Activated CD8-positive, alpha-beta T cell treated with anti-CD3 and anti-CD28 coated beads for 36 hours (primary cell): Measurements from ENCODE around the gene PPFIA2. TPM values are rescaled to one million over a fixed set of nuclear protein-coding genes. Genes with fewer than 3 reads are reported as not detected.
"Not testable (repeated sequence)": the region's sequence is repeated elsewhere in the genome, so short reads cannot be mapped to it uniquely, and the experiment has no call there.

Experiments used
- ATAC-seq: fragments of 200-7000 bp; cut with Tn5 transposase; one replicate; pipeline ENCODE4 v1.10.0; 2021; ENCODE audit warnings: mild to moderate bottlenecking, moderate library complexity
- CTCF ChIA-PET: fragments of 350-600 bp; sonication (Branson Sonifier 250); formaldehyde crosslinking; loops from one replicate; lab custom pipeline; 2021; ENCODE audit warnings: antibody characterized with exemption; lab: Charles Lee
- POLR2A ChIA-PET: fragments of 350-600 bp; sonication (Branson Sonifier 250); formaldehyde crosslinking; loops from one replicate; lab custom pipeline; 2021; ENCODE audit warnings: antibody characterized with exemption; lab: Charles Lee
- DNase-seq: peaks from one replicate; pipeline ENCODE4 v3.0.0-alpha.2; 2020
- H3K27ac Mint-ChIP-seq: one replicate; pipeline ENCODE4 v1.8.0; 2021; ENCODE audit warnings: mild to moderate bottlenecking, mixed read lengths
- H3K27me3 Mint-ChIP-seq: one replicate; pipeline ENCODE4 v1.8.0; 2021; ENCODE audit warnings: mixed read lengths
- H3K36me3 Mint-ChIP-seq: one replicate; pipeline ENCODE4 v1.8.0; 2021; ENCODE audit warnings: low read depth, mixed read lengths
- H3K4me1 Mint-ChIP-seq: one replicate; pipeline ENCODE4 v1.8.0; 2021; ENCODE audit warnings: low read depth, mixed read lengths
- H3K4me3 Mint-ChIP-seq: one replicate; pipeline ENCODE4 v1.8.0; 2021; ENCODE audit warnings: mild to moderate bottlenecking, moderate library complexity, mixed read lengths
- H3K9me3 Mint-ChIP-seq: one replicate; pipeline ENCODE4 v1.8.0; 2021; ENCODE audit warnings: mixed read lengths
- intact Hi-C: fragments of 100-400 bp; cut with micrococcal nuclease; formaldehyde crosslinking; loops from one replicate; pipeline ENCODE4 v1.10.0; 2022
- total RNA-seq, 2 experiments: library from RNA; stranded (reverse); gene quantifications; one replicate each; pipeline ENCODE4 v1.2.3, GENCODE V29; 2021
- TF ChIP-seq, protein P1 (sequence below): fragments of 200-600 bp; IDR thresholded peaks from one replicate; pipeline ENCODE4 v1.8.0; 2022; ENCODE audit warnings: antibody characterized with exemption, mild to moderate bottlenecking

The PPFIA2 gene
- total RNA-seq, 2 experiments from 2014 or later, result not detected

- Mint-ChIP-seq H3K27ac (no peak overlapping the region), H3K4me3 (no peak overlapping the region), H3K27me3 (no peaks in the 10 kb centered on the region), H3K9me3 (no peaks in the 10 kb centered on the region), H3K4me1 (no peaks in the 10 kb centered on the region), H3K36me3 (no peaks in the 10 kb centered on the region)
- ChIA-PET POLR2A (no interaction called here), CTCF (no interaction called here)
- intact Hi-C loops, result no loop called here
- ATAC-seq (no peak), DNase-seq (no peak)
- TF ChIP-seq, protein P1, sequence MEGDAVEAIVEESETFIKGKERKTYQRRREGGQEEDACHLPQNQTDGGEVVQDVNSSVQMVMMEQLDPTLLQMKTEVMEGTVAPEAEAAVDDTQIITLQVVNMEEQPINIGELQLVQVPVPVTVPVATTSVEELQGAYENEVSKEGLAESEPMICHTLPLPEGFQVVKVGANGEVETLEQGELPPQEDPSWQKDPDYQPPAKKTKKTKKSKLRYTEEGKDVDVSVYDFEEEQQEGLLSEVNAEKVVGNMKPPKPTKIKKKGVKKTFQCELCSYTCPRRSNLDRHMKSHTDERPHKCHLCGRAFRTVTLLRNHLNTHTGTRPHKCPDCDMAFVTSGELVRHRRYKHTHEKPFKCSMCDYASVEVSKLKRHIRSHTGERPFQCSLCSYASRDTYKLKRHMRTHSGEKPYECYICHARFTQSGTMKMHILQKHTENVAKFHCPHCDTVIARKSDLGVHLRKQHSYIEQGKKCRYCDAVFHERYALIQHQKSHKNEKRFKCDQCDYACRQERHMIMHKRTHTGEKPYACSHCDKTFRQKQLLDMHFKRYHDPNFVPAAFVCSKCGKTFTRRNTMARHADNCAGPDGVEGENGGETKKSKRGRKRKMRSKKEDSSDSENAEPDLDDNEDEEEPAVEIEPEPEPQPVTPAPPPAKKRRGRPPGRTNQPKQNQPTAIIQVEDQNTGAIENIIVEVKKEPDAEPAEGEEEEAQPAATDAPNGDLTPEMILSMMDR, result no peak
These were observed 536.1 kb downstream of the PPFIA2 start for GRCh38 chr12:81222846-81223592.

DNA sequence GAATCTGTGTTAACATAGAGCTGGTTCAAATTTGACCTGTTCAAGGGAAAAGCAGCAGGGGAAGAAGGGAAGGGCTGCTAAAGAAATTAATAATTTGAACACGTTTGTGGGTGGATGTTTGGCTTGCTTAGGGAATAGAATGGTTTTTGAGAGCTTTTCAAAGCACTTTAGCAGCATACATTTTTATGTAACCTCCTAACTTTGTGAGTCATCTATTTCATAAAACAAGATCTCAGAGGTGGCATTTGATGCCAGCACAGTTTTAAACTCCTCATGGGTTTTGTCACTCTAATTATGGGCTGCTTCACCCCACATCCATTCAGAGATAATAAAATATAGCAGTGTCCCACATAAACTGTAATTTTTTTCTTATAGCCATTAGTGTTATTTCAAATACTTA, 537.5 kb downstream of the PPFIA2 start:
- ATAC-seq, result no peak
- H3K4me1 Mint-ChIP-seq, result no peaks in the 10 kb centered on the region
- ChIA-PET CTCF (no interaction called here), POLR2A (no interaction called here)
- H3K27me3 Mint-ChIP-seq, result no peaks in the 10 kb centered on the region
- no peaks in the 10 kb centered on the region for H3K36me3 Mint-ChIP-seq
- H3K4me3 Mint-ChIP-seq, result no peak overlapping the region
- H3K27ac Mint-ChIP-seq, result no peak overlapping the region
- TF ChIP-seq, protein P1, result no peak
- H3K9me3 Mint-ChIP-seq, result no peaks in the 10 kb centered on the region
- intact Hi-C loops, result no loop called here
- no peak for DNase-seq

DNA sequence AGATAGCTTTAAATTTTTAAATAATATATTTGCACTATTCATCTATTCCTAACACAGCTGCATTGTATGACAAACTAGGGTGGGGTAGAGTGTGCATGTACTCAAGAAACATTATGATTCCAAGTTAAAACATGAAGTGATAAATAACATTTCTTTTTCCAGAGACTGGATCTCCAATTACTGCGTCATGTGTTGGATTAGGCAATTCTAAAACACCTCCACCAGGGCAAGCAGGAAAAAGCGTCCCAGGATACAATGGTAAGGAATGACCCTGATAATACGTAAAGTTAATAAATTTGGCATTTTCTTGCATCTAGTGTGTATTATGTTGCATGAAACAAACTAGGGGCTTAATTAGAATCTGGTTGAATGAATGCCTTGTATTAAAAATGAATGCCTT, 542.4 kb downstream of the PPFIA2 start:
- H3K36me3 Mint-ChIP-seq, result no peaks in the 10 kb centered on the region
- H3K4me3 Mint-ChIP-seq, result no peak overlapping the region
- ChIA-PET POLR2A (no interaction called here), CTCF (no interaction called here)
- no peaks in the 10 kb centered on the region for H3K27me3 Mint-ChIP-seq
- H3K27ac Mint-ChIP-seq, result no peak overlapping the region
- no peaks in the 10 kb centered on the region for H3K4me1 Mint-ChIP-seq
- intact Hi-C loops, result no loop called here
- no peak for DNase-seq
- H3K9me3 Mint-ChIP-seq, result peaks cover 2% of the 10 kb centered on the region
- no peak for ATAC-seq
- TF ChIP-seq, protein P1, result no peak

GRCh38 chr12:81212996-81213696, 546.0 kb downstream of the PPFIA2 start:
- H3K9me3 Mint-ChIP-seq, result peaks cover 2% of the 10 kb centered on the region
- ChIA-PET CTCF (no interaction called here), POLR2A (interaction anchor here (0.5 kb wide), 1 partner anchor 315 kb away, joined by 3 read pairs; no protein-coding TSS in a partner anchor)
- no peaks in the 10 kb centered on the region for H3K36me3 Mint-ChIP-seq
- intact Hi-C loops, result no loop called here
- no peaks in the 10 kb centered on the region for H3K4me1 Mint-ChIP-seq
- ATAC-seq (no peak), DNase-seq (no peak)
- no peak overlapping the region for H3K4me3 Mint-ChIP-seq
- TF ChIP-seq, protein P1, result no peak
- no peak overlapping the region for H3K27ac Mint-ChIP-seq
- no peaks in the 10 kb centered on the region for H3K27me3 Mint-ChIP-seq

DNA sequence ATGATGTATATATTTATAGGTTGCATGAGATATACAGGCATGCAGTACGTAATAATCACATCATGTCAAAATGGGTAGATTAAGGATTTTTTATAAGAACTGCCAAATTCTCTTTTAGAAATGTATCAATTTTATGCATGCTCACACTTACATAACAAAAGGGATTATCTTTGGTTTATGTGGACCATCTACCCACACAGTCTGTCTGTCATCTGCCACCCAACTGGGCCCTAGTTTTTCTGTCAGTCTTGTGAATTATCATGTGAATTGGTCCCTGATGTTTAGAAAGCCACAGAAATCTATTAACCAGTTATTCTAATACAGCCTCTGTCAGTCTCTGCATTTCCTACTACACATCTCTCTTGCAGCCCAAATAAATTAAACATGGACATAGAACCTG, 547.8 kb downstream of the PPFIA2 start:
- Mint-ChIP-seq H3K4me3 (no peak overlapping the region), H3K36me3 (no peaks in the 10 kb centered on the region), H3K27ac (no peak overlapping the region), H3K4me1 (no peaks in the 10 kb centered on the region), H3K9me3 (peaks cover 2% of the 10 kb centered on the region), H3K27me3 (no peaks in the 10 kb centered on the region)
- TF ChIP-seq, protein P1, result no peak
- DNase-seq, result no peak
- no peak for ATAC-seq
- intact Hi-C loops, result no loop called here
- CTCF ChIA-PET, result no interaction called here
- POLR2A ChIA-PET, result no interaction called here

GRCh38 chr12:81209772-81210225, 549.4 kb downstream of the PPFIA2 start:
- DNase-seq, ATAC-seq, H3K4me3 Mint-ChIP-seq, H3K36me3 Mint-ChIP-seq, CTCF ChIA-PET, H3K4me1 Mint-ChIP-seq, H3K9me3 Mint-ChIP-seq, intact Hi-C loops, POLR2A ChIA-PET, H3K27ac Mint-ChIP-seq, H3K27me3 Mint-ChIP-seq: not testable (repeated sequence)
